Nephron (organoid): ENCODE results near the gene MACIR.

ENCODE experiments used
- H3K27ac Mint-ChIP-seq, 3 experiments: 2 replicates each; pipeline ENCODE4 v1.8.0; 2020; ENCODE audit warnings: mixed read lengths in 3 of 3, mild to moderate bottlenecking in 2 of 3, moderate library complexity in 1 of 3
- H3K27me3 Mint-ChIP-seq: 2 replicates; pipeline ENCODE4 v1.8.0; 2021; ENCODE audit warnings: low read depth, mild to moderate bottlenecking, moderate library complexity, mixed read lengths
- H3K36me3 Mint-ChIP-seq: 2 replicates; pipeline ENCODE4 v1.8.0; 2020; ENCODE audit warnings: low read depth, mixed read lengths
- H3K4me1 Mint-ChIP-seq: 2 replicates; pipeline ENCODE4 v1.8.0; 2020; ENCODE audit warnings: mixed read lengths
- H3K4me3 Mint-ChIP-seq, 3 experiments: 2 replicates each; pipeline ENCODE4 v1.8.0; 2020; ENCODE audit warnings: mild to moderate bottlenecking in 3 of 3, mixed read lengths in 3 of 3, moderate library complexity in 2 of 3
- H3K9me3 Mint-ChIP-seq: 2 replicates; pipeline ENCODE4 v1.8.0; 2020; ENCODE audit warnings: mixed read lengths
- TF ChIP-seq, protein P1 (sequence below), 3 experiments: fragments of 200-600 bp; sonication (generic); IDR thresholded peaks; one replicate each; pipeline ENCODE4 v1.5.0; 2021; ENCODE audit warnings: antibody characterized with exemption in 3 of 3; ENCODE audit not compliant: unreplicated experiment in 3 of 3

The MACIR gene

GRCh38 chr5:103237778-103238177 is 20.8 kb upstream of the MACIR start:
- Mint-ChIP-seq H3K4me3 (no peak overlapping the region), H3K27ac (no peak overlapping the region), H3K4me1 (peaks cover 9% of the 10 kb centered on the region), H3K9me3 (peaks cover 7% of the 10 kb centered on the region), H3K27me3 (no peaks in the 10 kb centered on the region), H3K36me3 (no peaks in the 10 kb centered on the region)
- TF ChIP-seq, protein P1, sequence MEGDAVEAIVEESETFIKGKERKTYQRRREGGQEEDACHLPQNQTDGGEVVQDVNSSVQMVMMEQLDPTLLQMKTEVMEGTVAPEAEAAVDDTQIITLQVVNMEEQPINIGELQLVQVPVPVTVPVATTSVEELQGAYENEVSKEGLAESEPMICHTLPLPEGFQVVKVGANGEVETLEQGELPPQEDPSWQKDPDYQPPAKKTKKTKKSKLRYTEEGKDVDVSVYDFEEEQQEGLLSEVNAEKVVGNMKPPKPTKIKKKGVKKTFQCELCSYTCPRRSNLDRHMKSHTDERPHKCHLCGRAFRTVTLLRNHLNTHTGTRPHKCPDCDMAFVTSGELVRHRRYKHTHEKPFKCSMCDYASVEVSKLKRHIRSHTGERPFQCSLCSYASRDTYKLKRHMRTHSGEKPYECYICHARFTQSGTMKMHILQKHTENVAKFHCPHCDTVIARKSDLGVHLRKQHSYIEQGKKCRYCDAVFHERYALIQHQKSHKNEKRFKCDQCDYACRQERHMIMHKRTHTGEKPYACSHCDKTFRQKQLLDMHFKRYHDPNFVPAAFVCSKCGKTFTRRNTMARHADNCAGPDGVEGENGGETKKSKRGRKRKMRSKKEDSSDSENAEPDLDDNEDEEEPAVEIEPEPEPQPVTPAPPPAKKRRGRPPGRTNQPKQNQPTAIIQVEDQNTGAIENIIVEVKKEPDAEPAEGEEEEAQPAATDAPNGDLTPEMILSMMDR (IDR thresholded peaks at IDR 0.05; ENCODE audit: unreplicated experiment in 3 of 3) = no peak

GRCh38 chr5:103243665-103244064 is 14.9 kb upstream of the MACIR start:
- no peaks in the 10 kb centered on the region for H3K4me1 Mint-ChIP-seq
- H3K27ac Mint-ChIP-seq = no peak overlapping the region
- no peak overlapping the region for H3K4me3 Mint-ChIP-seq
- H3K36me3 Mint-ChIP-seq = no peaks in the 10 kb centered on the region
- H3K27me3 Mint-ChIP-seq = no peaks in the 10 kb centered on the region
- TF ChIP-seq, protein P1 (IDR thresholded peaks at IDR 0.05; ENCODE audit: unreplicated experiment in 3 of 3) = no peak
- H3K9me3 Mint-ChIP-seq = peaks cover 10% of the 10 kb centered on the region

DNA sequence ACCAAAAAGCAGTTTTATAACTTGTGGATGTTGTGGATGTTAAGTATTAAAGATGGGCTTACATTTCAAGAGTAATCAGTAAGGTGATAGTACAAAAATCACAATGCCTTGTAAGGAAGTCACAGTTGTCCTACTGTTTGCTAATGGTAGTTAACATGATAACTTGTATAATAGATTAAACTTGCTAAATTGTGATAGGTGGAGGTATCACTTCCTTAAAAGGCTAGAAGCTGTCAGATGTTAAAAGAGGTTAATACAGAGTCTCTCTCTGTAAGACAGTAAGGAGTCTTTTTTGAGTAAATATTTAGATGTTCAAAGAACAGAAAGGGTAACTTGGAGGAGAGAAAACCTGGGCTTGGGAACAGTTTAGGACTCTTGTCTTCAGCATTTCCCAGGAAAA is 14.2 kb upstream of the MACIR start:
- H3K9me3 Mint-ChIP-seq = peaks cover 7% of the 10 kb centered on the region
- H3K4me1 Mint-ChIP-seq = no peaks in the 10 kb centered on the region
- H3K27me3 Mint-ChIP-seq = no peaks in the 10 kb centered on the region
- H3K27ac Mint-ChIP-seq = no peak overlapping the region
- no peak overlapping the region for H3K4me3 Mint-ChIP-seq
- TF ChIP-seq, protein P1 (IDR thresholded peaks at IDR 0.05; ENCODE audit: unreplicated experiment in 3 of 3) = no peak
- no peaks in the 10 kb centered on the region for H3K36me3 Mint-ChIP-seq

DNA sequence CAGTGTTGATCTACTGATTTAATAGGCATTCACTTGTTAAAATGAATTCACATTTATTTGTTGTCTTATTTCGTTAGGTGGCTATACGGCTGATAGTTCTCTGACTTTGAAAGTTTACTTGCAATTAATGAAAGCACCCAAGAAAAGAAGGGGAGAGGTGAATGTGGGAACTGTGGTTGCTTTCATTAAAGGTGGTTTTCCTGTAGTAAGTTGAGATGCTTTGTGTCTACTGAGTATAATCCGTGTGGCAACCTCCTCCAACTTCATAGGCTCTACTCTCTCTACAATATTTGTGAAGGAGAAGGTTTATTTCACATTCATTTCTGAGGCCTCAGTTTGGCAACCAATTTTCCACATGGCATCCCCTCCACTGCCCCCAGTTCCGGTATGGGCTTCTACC is 12.8 kb upstream of the MACIR start:
- H3K4me3 Mint-ChIP-seq = no peak overlapping the region
- H3K27me3 Mint-ChIP-seq = no peaks in the 10 kb centered on the region
- H3K9me3 Mint-ChIP-seq = peaks cover 7% of the 10 kb centered on the region
- no peaks in the 10 kb centered on the region for H3K36me3 Mint-ChIP-seq
- H3K4me1 Mint-ChIP-seq = no peaks in the 10 kb centered on the region
- TF ChIP-seq, protein P1 (IDR thresholded peaks at IDR 0.05; ENCODE audit: unreplicated experiment in 3 of 3) = no peak
- H3K27ac Mint-ChIP-seq = no peak overlapping the region

GRCh38 chr5:103247118-103247517 is 11.4 kb upstream of the MACIR start:
- no peaks in the 10 kb centered on the region for H3K27me3 Mint-ChIP-seq
- no peak overlapping the region for H3K4me3 Mint-ChIP-seq
- no peak overlapping the region for H3K27ac Mint-ChIP-seq
- H3K4me1 Mint-ChIP-seq = no peaks in the 10 kb centered on the region
- H3K9me3 Mint-ChIP-seq = peaks cover 7% of the 10 kb centered on the region
- no peaks in the 10 kb centered on the region for H3K36me3 Mint-ChIP-seq
- TF ChIP-seq, protein P1 (IDR thresholded peaks at IDR 0.05; ENCODE audit: unreplicated experiment in 3 of 3) = no peak

DNA sequence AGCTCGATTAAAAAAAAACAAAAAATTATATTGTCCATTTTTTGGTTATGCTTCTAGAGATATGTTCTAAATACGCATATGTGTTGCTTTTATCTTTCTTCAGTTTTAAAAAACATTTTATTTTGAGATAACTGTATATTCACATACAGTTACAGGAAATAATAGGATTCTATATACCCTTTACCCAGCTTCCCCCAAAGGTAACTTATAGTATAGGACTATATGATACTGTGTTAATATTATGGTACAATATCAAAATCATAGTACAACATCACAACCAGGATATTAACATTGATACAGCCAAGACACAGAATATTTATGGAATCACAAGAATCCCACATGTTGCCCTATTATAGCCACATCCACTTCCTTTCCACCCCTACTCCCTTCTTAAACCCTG is 9.5 kb upstream of the MACIR start:
- H3K27ac Mint-ChIP-seq = no peak overlapping the region
- H3K27me3 Mint-ChIP-seq = no peaks in the 10 kb centered on the region
- H3K9me3 Mint-ChIP-seq = peaks cover 7% of the 10 kb centered on the region
- no peaks in the 10 kb centered on the region for H3K36me3 Mint-ChIP-seq
- TF ChIP-seq, protein P1 (IDR thresholded peaks at IDR 0.05; ENCODE audit: unreplicated experiment in 3 of 3) = no peak
- H3K4me3 Mint-ChIP-seq = no peak overlapping the region
- no peaks in the 10 kb centered on the region for H3K4me1 Mint-ChIP-seq
